ENCODE results near the gene PALS2. TPM values are rescaled to one million over a fixed set of nuclear protein-coding genes. Genes with fewer than 3 reads are reported as not detected.

PALS2 gene
- polyA plus RNA-seq, 1 donor from 2014 or later = 3.8 TPM

DNA sequence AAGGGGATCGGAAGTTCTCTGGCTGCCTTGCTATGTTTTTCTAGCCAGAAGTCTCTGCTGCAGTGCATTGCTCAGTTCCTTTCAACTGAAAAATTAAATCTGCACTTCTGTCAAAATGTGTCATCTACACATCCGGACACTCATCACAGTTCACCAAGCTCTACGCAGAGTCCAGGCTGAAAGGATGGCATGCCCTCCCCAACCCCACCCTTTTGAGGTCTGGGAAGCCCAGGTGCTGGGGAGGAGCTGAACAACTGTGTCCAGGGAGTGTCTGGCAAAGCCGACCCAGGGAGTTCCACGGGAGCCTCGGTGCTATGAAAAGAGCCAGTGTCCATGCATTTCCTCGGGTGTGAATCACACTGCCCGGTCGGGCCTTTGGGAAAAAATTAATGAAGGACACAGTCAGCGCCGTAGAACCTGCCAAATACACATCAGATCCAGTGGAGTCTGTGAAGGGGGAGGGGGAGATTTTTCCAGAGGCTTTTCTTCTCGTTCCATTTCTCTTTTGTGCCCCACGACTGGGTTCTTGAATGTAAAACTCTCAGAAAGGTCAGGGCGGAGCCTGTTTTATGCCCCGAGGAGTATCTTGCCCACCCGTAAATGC is 757 bp upstream of the PALS2 start:
- TF ChIP-seq RAD21 (conservative IDR thresholded peaks at IDR 0.05) (no peak), EZH2 (IDR thresholded peaks at IDR 0.05; ENCODE audit: borderline replicate concordance, insufficient read depth, low read length, poor library complexity, severe bottlenecking) (no peak), EP300 (conservative IDR thresholded peaks at IDR 0.05; ENCODE audit: poor library complexity, severe bottlenecking) (no peak), MXI1 (conservative IDR thresholded peaks at IDR 0.05; ENCODE audit: poor library complexity, severe bottlenecking) (no peak), TAF1 (IDR thresholded peaks at IDR 0.05; ENCODE audit: low read depth) (no peak), POLR2AphosphoS5 (IDR thresholded peaks at IDR 0.05) (no peak), SMC3 (conservative IDR thresholded peaks at IDR 0.05; ENCODE audit: poor library complexity) (no peak)
- TF ChIP-seq, protein P1, sequence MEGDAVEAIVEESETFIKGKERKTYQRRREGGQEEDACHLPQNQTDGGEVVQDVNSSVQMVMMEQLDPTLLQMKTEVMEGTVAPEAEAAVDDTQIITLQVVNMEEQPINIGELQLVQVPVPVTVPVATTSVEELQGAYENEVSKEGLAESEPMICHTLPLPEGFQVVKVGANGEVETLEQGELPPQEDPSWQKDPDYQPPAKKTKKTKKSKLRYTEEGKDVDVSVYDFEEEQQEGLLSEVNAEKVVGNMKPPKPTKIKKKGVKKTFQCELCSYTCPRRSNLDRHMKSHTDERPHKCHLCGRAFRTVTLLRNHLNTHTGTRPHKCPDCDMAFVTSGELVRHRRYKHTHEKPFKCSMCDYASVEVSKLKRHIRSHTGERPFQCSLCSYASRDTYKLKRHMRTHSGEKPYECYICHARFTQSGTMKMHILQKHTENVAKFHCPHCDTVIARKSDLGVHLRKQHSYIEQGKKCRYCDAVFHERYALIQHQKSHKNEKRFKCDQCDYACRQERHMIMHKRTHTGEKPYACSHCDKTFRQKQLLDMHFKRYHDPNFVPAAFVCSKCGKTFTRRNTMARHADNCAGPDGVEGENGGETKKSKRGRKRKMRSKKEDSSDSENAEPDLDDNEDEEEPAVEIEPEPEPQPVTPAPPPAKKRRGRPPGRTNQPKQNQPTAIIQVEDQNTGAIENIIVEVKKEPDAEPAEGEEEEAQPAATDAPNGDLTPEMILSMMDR (IDR thresholded peaks at IDR 0.05; ENCODE audit: poor library complexity, severe bottlenecking) = no peak
- TF ChIP-seq, protein P2, sequence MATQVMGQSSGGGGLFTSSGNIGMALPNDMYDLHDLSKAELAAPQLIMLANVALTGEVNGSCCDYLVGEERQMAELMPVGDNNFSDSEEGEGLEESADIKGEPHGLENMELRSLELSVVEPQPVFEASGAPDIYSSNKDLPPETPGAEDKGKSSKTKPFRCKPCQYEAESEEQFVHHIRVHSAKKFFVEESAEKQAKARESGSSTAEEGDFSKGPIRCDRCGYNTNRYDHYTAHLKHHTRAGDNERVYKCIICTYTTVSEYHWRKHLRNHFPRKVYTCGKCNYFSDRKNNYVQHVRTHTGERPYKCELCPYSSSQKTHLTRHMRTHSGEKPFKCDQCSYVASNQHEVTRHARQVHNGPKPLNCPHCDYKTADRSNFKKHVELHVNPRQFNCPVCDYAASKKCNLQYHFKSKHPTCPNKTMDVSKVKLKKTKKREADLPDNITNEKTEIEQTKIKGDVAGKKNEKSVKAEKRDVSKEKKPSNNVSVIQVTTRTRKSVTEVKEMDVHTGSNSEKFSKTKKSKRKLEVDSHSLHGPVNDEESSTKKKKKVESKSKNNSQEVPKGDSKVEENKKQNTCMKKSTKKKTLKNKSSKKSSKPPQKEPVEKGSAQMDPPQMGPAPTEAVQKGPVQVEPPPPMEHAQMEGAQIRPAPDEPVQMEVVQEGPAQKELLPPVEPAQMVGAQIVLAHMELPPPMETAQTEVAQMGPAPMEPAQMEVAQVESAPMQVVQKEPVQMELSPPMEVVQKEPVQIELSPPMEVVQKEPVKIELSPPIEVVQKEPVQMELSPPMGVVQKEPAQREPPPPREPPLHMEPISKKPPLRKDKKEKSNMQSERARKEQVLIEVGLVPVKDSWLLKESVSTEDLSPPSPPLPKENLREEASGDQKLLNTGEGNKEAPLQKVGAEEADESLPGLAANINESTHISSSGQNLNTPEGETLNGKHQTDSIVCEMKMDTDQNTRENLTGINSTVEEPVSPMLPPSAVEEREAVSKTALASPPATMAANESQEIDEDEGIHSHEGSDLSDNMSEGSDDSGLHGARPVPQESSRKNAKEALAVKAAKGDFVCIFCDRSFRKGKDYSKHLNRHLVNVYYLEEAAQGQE (IDR thresholded peaks at IDR 0.05; ENCODE audit: borderline replicate concordance) = no peak

DNA sequence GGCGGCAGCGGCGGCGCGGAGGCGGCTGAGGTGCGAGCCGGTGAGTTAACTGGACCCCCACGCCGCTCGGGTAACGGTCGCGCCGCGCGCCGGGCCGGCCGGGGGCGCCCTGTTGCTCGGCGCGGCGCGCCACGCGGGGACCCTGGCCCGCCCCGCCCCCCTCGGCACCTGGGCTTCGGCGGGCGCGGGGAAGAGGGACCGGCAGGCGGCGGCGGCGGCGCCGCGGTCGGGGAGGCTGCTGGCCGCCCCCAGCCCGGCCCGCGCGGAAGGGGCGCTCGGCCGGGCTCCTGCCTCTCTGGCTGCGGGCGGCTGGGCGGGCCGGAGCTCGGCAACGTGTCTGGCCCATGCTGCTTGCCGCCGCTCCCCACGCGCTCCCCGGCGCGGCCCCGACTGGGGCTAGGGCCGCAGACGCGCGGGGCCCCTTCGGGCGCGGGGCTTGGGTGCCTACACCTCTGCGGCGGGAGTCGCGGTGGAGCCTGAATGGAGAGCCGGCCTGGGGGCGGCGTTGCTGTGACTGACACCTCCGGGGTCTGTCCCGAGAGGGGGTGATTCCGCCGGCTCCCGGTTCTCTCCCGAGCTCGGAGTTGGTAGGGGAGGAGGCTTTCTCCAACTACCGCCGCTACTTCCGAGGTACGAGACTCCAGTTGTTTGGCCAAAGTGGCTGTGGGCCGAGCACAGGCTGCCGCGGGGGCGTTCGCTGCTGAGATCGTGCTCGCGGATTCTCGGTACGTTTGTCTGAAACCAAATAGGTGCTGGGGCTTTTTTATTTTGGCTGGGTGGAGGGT is 494 bp downstream of the PALS2 start:
- H3K4me2 ChIP-seq (ENCODE audit: low read length) = peak overlapping the region; percentile 71
- H3K4me3 ChIP-seq (ENCODE audit: low read length) = peak overlapping the region; percentile 78
- no peaks in the 10 kb centered on the region for H3K9me2 ChIP-seq (ENCODE audit: insufficient read depth, low read length)
- no peak overlapping the region for H3K27ac ChIP-seq (ENCODE audit: low read length)
- H3K36me3 ChIP-seq (ENCODE audit: insufficient read depth, low read length) = no peaks in the 10 kb centered on the region
- H2AFZ ChIP-seq (ENCODE audit: low read depth, low read length) = no peak overlapping the region
- no peaks in the 10 kb centered on the region for H3K9me3 ChIP-seq (ENCODE audit: low read length)
- H3K27me3 ChIP-seq (ENCODE audit: insufficient read depth, low read depth, low read length) = no peaks in the 10 kb centered on the region
- no peaks in the 10 kb centered on the region for H4K20me1 ChIP-seq (ENCODE audit: insufficient read depth)
- H3K79me2 ChIP-seq (replicated peaks; ENCODE audit: insufficient read depth, low read length) = peaks cover 17% of the 10 kb centered on the region
- H3K9ac ChIP-seq (ENCODE audit: low read length) = peak overlapping the region; percentile 53
- TF ChIP-seq MXI1 (conservative IDR thresholded peaks at IDR 0.05; ENCODE audit: poor library complexity, severe bottlenecking) = peak; percentile 57
- no peak for TF ChIP-seq EP300 (conservative IDR thresholded peaks at IDR 0.05; ENCODE audit: poor library complexity, severe bottlenecking)
- peak; percentile 10 for TF ChIP-seq RAD21 (conservative IDR thresholded peaks at IDR 0.05)
- H3F3A ChIP-seq (ENCODE audit: insufficient read depth, low read length, poor library complexity, severe bottlenecking) = no peaks in the 10 kb centered on the region

More for the DNA sequence above, 757 bp upstream of the PALS2 start:
- Histone ChIP-seq H3K9me2 (ENCODE audit: insufficient read depth, low read length) (no peaks in the 10 kb centered on the region), H3K79me2 (replicated peaks; ENCODE audit: insufficient read depth, low read length) (peaks cover 17% of the 10 kb centered on the region), H3K9ac (ENCODE audit: low read length) (peak overlapping the region; percentile 64), H3F3A (ENCODE audit: insufficient read depth, low read length, poor library complexity, severe bottlenecking) (no peaks in the 10 kb centered on the region), H3K27ac (ENCODE audit: low read length) (no peak overlapping the region), H4K20me1 (ENCODE audit: insufficient read depth) (no peaks in the 10 kb centered on the region), H3K36me3 (ENCODE audit: insufficient read depth, low read length) (no peaks in the 10 kb centered on the region), H3K27me3 (ENCODE audit: insufficient read depth, low read depth, low read length) (no peaks in the 10 kb centered on the region), H2AFZ (ENCODE audit: low read depth, low read length) (peak overlapping the region; percentile 48), H3K9me3 (ENCODE audit: low read length) (no peaks in the 10 kb centered on the region), H3K4me2 (ENCODE audit: low read length) (peak overlapping the region; percentile 13), H3K4me3 (ENCODE audit: low read length) (peak overlapping the region; percentile 71)
